Measurements from ENCODE around the gene RECK.
"Not testable (repeated sequence)": the region's sequence is repeated elsewhere in the genome, so short reads cannot be mapped to it uniquely, and the experiment has no call there.

The RECK gene, protein sequence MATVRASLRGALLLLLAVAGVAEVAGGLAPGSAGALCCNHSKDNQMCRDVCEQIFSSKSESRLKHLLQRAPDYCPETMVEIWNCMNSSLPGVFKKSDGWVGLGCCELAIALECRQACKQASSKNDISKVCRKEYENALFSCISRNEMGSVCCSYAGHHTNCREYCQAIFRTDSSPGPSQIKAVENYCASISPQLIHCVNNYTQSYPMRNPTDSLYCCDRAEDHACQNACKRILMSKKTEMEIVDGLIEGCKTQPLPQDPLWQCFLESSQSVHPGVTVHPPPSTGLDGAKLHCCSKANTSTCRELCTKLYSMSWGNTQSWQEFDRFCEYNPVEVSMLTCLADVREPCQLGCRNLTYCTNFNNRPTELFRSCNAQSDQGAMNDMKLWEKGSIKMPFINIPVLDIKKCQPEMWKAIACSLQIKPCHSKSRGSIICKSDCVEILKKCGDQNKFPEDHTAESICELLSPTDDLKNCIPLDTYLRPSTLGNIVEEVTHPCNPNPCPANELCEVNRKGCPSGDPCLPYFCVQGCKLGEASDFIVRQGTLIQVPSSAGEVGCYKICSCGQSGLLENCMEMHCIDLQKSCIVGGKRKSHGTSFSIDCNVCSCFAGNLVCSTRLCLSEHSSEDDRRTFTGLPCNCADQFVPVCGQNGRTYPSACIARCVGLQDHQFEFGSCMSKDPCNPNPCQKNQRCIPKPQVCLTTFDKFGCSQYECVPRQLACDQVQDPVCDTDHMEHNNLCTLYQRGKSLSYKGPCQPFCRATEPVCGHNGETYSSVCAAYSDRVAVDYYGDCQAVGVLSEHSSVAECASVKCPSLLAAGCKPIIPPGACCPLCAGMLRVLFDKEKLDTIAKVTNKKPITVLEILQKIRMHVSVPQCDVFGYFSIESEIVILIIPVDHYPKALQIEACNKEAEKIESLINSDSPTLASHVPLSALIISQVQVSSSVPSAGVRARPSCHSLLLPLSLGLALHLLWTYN

DNA sequence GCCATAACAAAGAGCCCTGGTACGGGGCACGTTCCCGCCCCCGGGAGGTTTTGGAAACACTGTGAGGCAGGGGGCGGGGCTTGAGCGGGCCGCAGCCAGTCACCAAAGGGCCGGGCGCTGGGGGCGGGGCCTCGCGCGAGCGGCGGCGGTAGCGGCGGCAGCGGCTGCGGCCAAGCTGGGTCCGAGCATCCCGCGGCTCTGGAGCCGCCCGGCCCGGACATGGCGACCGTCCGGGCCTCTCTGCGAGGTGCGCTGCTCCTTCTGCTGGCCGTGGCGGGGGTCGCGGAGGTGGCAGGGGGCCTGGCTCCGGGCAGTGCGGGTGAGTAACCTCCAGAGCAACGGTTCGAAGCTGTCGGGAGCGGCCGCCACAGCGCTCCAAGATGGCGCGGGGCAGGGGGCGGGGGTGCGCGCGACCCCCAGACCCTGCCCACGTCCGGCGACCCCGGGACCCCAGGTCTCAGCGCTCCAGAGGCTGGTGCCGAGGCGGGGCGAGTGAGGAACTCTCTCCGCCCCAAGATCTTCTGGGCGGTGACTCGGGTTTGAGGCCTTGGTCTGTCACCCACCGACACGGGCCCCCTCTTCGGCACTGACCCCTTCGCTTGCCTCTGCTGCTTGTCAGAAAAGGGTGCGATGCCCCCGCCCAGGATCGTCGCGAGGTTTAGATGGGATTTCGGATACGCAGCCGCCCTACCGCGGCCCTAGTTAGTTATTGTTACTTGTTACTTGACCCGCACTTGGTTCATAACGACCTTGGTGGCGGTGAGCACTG is at the start of gene RECK:
RECK (plus strand) TSS at position 134 of the 769 bp plus-strand sequence; CDS start at position 220, 86 bp downstream.
- TF ChIP-seq, protein P1, sequence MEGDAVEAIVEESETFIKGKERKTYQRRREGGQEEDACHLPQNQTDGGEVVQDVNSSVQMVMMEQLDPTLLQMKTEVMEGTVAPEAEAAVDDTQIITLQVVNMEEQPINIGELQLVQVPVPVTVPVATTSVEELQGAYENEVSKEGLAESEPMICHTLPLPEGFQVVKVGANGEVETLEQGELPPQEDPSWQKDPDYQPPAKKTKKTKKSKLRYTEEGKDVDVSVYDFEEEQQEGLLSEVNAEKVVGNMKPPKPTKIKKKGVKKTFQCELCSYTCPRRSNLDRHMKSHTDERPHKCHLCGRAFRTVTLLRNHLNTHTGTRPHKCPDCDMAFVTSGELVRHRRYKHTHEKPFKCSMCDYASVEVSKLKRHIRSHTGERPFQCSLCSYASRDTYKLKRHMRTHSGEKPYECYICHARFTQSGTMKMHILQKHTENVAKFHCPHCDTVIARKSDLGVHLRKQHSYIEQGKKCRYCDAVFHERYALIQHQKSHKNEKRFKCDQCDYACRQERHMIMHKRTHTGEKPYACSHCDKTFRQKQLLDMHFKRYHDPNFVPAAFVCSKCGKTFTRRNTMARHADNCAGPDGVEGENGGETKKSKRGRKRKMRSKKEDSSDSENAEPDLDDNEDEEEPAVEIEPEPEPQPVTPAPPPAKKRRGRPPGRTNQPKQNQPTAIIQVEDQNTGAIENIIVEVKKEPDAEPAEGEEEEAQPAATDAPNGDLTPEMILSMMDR (IDR thresholded peaks at IDR 0.05; ENCODE audit: insufficient read depth, low read depth, low read length, missing control alignments), result no peak
- peak within 1 kb of the TSS; percentile 67 for H3K4me3 ChIP-seq (ENCODE audit: low read length)
- peak; percentile 82 for DNase-seq (ENCODE audit: low read depth)

DNA sequence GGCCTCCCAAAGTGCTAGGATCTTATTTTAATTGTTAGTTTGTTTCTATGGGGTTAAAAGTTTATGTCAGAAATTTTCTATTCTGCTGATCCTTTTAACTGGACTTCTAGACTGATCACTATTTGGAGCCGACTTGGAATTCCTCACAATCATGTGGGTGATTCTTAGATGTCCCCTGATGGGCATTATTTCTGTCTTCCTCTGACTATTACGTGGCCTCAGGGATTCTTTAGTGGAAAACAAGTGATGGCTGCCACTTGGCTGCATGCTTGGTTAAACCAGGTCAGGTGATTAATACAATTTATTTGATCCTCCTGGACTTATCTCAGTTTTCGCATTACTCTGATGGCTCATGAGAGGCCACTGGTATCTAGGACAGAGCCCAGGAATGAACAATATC is 46.6 kb upstream of the RECK start:
- TF ChIP-seq, protein P1 (IDR thresholded peaks at IDR 0.05; ENCODE audit: insufficient read depth, low read depth, low read length, missing control alignments), result no peak
- no peak for DNase-seq (ENCODE audit: low read depth)
- no peak overlapping the region for H3K4me3 ChIP-seq (ENCODE audit: low read length)

- H3K4me3 ChIP-seq (ENCODE audit: low read length); DNase-seq (ENCODE audit: low read depth): not testable (repeated sequence)
Measured at GRCh38 chr9:35993136-35993535, 43.6 kb upstream of the RECK start.

DNA sequence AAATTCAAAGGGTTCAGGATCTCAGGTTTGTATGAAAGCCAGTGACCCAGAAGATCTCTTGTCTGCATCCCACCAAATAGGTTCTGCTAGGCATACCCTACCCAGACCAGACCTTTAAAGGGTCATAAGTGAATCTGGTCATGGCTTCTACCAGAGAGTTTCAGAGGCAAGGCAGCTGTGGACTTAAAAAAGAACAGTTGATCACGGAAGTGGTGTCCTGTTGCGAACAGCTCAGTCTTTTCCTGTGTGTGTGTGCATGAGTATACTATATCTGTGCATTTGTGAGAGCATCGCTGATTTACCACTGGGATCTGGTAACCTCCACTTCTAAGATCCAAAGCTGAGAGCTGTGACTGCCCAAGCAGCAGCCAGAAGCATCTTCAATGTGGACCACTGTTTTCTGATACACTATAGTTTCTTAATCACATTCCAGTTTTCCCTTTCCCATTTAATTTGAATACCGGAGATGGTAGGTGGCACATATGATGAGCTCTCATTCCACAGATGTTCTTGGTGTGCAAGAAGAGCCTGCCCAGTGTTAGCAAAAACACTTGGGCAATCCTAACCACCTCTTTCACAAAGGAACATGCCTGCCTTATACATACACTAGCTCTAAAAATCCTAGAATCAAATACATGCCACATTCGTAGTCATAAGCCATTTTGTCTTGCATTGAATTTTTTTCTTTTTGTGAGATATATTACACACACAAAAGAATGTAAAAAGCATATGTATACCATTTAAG is 42.6 kb upstream of the RECK start:
- H3K4me3 ChIP-seq (ENCODE audit: low read length), result no peak overlapping the region
- no peak for DNase-seq (ENCODE audit: low read depth)
- TF ChIP-seq, protein P1 (IDR thresholded peaks at IDR 0.05; ENCODE audit: insufficient read depth, low read depth, low read length, missing control alignments), result no peak

- DNase-seq (ENCODE audit: low read depth), result no peak
- TF ChIP-seq, protein P1 (IDR thresholded peaks at IDR 0.05; ENCODE audit: insufficient read depth, low read depth, low read length, missing control alignments), result no peak
Measured at GRCh38 chr9:35994959-35995358, 41.8 kb upstream of the RECK start.

GRCh38 chr9:35996358-35996970 is 40.2 kb upstream of the RECK start:
- peak; percentile 18 for DNase-seq (ENCODE audit: low read depth)
- no peak overlapping the region for H3K4me3 ChIP-seq (ENCODE audit: low read length)
- TF ChIP-seq, protein P1 (IDR thresholded peaks at IDR 0.05; ENCODE audit: insufficient read depth, low read depth, low read length, missing control alignments), result no peak

More at GRCh38 chr9:35994959-35995358, 41.8 kb upstream of the RECK start:
- H3K4me3 ChIP-seq (ENCODE audit: low read length), result no peak overlapping the region

- not testable (repeated sequence) for DNase-seq (ENCODE audit: low read depth); H3K4me3 ChIP-seq (ENCODE audit: low read length)
Measured at GRCh38 chr9:35997016-35997415, 39.7 kb upstream of the RECK start.

All from epithelial cell of esophagus (primary cell).